ENCODE results near the gene ASGR1.
A peak's percentile ranks its signal among the peaks of the same experiment; 100 is the strongest.

The ASGR1 gene

DNA sequence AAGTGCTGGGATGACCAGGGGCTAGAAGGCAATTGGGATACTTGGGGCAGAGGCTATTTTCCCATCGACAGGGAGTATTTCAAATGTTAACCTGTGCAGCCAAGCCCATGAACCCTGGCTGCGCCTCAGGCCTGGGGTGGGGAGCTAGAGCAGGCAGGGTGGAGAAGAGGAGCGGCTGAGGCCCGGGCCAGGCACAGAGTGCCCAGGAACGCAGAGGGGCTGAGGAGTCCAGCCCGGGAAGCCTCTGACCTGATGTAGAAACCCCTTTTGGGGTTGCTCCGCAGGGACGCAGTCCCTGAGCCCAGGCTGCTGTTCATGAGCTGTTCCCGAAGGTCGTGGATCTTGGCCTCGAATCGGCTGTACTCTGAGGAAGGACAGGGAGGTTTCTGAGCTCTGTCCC lies 16.8 kb upstream of the ASGR1 start:
- H3K79me1 ChIP-seq (ENCODE audit: low read length), result no peaks in the 10 kb centered on the region
- H3K27ac ChIP-seq (ENCODE audit: low read depth, low read length), result no peak overlapping the region
- peaks cover 8% of the 10 kb centered on the region for H3K36me3 ChIP-seq (ENCODE audit: control insufficient read depth, insufficient read depth, low read length)
- no peak overlapping the region for H3K18ac ChIP-seq (ENCODE audit: low read length)
- H2AK5ac ChIP-seq (ENCODE audit: low read length), result no peak overlapping the region
- H2BK15ac ChIP-seq (replicated peaks; ENCODE audit: low read depth), result no peak overlapping the region
- no peak overlapping the region for H3K4ac ChIP-seq (ENCODE audit: low read depth, low read length)
- H4K8ac ChIP-seq (ENCODE audit: low read depth, low read length), result no peak overlapping the region
- H3K9ac ChIP-seq (ENCODE audit: low read length), result no peak overlapping the region
- H2BK5ac ChIP-seq (ENCODE audit: low read length), result no peak overlapping the region
- H3K27me3 ChIP-seq (ENCODE audit: insufficient read depth, low read length, poor library complexity), result no peaks in the 10 kb centered on the region
- H3K4me1 ChIP-seq (ENCODE audit: control insufficient read depth, low read depth, low read length), result no peaks in the 10 kb centered on the region
- no peak overlapping the region for H3K23ac ChIP-seq (ENCODE audit: low read length)
- no CpG with 5 or more reads among the region's 12 CpGs for WGBS (ENCODE audit: extremely low coverage, insufficient coverage, low lambda C conversion rate)
- H3K79me2 ChIP-seq (ENCODE audit: control insufficient read depth, insufficient read depth, low read length), result no peaks in the 10 kb centered on the region
- no peak overlapping the region for H4K5ac ChIP-seq (ENCODE audit: low read length)
- DNase-seq, result no peak
- no peak overlapping the region for H3K56ac ChIP-seq (ENCODE audit: low read length)
- no peak overlapping the region for H2BK120ac ChIP-seq (ENCODE audit: low read depth, low read length)
- H3K4me3 ChIP-seq (ENCODE audit: low read length), result no peak overlapping the region
- H3K4me2 ChIP-seq (ENCODE audit: low read length), result no peak overlapping the region

DNA sequence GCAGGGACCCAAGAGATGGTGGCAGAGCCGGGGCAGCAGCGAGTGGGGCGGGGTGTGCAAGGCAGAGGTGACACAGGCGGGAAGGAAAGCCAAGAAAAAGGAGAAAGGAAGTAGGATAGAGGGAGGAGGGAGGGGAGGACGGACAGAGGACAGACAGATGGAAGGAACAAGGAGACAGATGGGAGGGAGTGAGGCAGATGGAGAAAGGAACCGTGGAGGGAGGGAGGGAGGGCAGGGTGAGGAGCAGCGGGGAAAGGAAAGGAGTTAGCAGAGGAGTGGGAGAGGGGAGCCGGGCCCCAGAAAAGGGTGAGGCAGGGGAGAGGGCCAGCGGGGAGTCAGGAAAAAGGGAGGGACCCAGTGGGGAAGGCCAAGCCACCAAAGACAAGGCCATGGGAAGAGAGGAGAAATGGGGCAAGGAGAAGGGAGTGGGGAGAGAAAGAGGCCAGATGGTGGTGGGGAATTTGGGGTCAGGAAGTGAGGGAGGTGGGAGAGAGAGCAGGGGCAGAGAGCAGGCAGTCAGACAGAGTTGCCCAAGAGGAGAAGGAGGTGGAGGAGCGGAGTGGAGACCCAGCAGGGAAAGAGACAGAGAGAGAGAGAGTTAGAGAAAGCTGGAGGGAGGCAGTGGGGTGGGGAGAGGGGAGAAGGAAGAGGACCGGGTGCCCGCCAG lies 13.2 kb upstream of the ASGR1 start:
- Histone ChIP-seq H3K27ac (ENCODE audit: low read depth, low read length) (no peak overlapping the region), H3K9ac (ENCODE audit: low read length) (no peak overlapping the region), H3K4me3 (ENCODE audit: low read length) (no peak overlapping the region), H4K8ac (ENCODE audit: low read depth, low read length) (no peak overlapping the region), H3K56ac (ENCODE audit: low read length) (no peak overlapping the region), H3K23ac (ENCODE audit: low read length) (no peak overlapping the region), H3K36me3 (ENCODE audit: control insufficient read depth, insufficient read depth, low read length) (peaks cover 5% of the 10 kb centered on the region), H4K5ac (ENCODE audit: low read length) (no peak overlapping the region), H3K79me2 (ENCODE audit: control insufficient read depth, insufficient read depth, low read length) (no peaks in the 10 kb centered on the region), H3K27me3 (ENCODE audit: insufficient read depth, low read length, poor library complexity) (no peaks in the 10 kb centered on the region), H2AK5ac (ENCODE audit: low read length) (no peak overlapping the region), H2BK5ac (ENCODE audit: low read length) (no peak overlapping the region), H2BK120ac (ENCODE audit: low read depth, low read length) (no peak overlapping the region), H3K4ac (ENCODE audit: low read depth, low read length) (no peak overlapping the region), H3K79me1 (ENCODE audit: low read length) (no peaks in the 10 kb centered on the region), H2BK15ac (replicated peaks; ENCODE audit: low read depth) (no peak overlapping the region), H3K4me1 (ENCODE audit: control insufficient read depth, low read depth, low read length) (no peaks in the 10 kb centered on the region), H3K4me2 (ENCODE audit: low read length) (no peak overlapping the region), H3K18ac (ENCODE audit: low read length) (no peak overlapping the region)
- no CpG with 5 or more reads among the region's 12 CpGs for WGBS (ENCODE audit: extremely low coverage, insufficient coverage, low lambda C conversion rate)
- no peak for DNase-seq

DNA sequence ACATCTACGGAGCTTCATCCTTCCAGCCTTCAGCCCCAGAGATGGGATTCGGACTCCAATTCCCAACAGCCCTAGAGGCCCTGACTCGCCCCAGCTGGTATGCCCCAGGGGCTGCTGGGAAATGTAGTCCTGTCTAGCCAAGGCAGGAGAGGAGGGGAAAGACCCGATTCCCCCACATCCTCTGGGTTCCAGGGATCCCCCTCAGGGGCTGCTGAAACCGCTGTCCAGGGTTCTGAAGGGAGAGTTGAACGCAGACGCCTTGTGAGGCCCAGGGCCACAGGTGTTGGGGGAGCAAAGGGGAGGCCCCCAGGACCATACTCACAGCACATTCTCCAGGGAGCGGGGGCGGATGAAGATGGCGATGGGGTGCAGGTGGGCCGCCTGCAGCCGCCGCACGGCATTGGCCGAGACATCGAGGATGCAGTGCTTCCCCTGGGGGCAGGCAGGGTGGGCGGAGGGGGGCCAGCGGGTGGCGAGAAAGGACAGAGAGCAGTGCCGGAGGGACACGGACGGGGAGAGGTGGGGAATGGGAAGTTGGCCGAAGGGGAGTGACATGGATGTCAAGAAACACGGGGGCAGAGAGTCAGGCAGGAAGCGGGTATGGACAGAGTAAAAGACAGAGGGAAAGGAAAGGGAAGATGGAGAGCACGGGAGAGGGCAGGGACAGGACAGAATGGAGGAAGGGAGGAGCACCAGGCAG lies 12.6 kb upstream of the ASGR1 start:
- Histone ChIP-seq H3K56ac (ENCODE audit: low read length) (no peak overlapping the region), H4K8ac (ENCODE audit: low read depth, low read length) (no peak overlapping the region), H3K4me1 (ENCODE audit: control insufficient read depth, low read depth, low read length) (no peaks in the 10 kb centered on the region), H3K23ac (ENCODE audit: low read length) (no peak overlapping the region), H3K9ac (ENCODE audit: low read length) (no peak overlapping the region), H3K36me3 (ENCODE audit: control insufficient read depth, insufficient read depth, low read length) (peaks cover 5% of the 10 kb centered on the region), H3K4me2 (ENCODE audit: low read length) (no peak overlapping the region), H3K79me1 (ENCODE audit: low read length) (no peaks in the 10 kb centered on the region), H3K18ac (ENCODE audit: low read length) (no peak overlapping the region), H3K27me3 (ENCODE audit: insufficient read depth, low read length, poor library complexity) (no peaks in the 10 kb centered on the region), H3K4ac (ENCODE audit: low read depth, low read length) (no peak overlapping the region), H2BK5ac (ENCODE audit: low read length) (no peak overlapping the region), H4K5ac (ENCODE audit: low read length) (no peak overlapping the region), H3K79me2 (ENCODE audit: control insufficient read depth, insufficient read depth, low read length) (no peaks in the 10 kb centered on the region), H2AK5ac (ENCODE audit: low read length) (no peak overlapping the region), H2BK15ac (replicated peaks; ENCODE audit: low read depth) (no peak overlapping the region), H2BK120ac (ENCODE audit: low read depth, low read length) (no peak overlapping the region), H3K27ac (ENCODE audit: low read depth, low read length) (no peak overlapping the region), H3K4me3 (ENCODE audit: low read length) (no peak overlapping the region)
- no CpG with 5 or more reads among the region's 26 CpGs for WGBS (ENCODE audit: extremely low coverage, insufficient coverage, low lambda C conversion rate)
- DNase-seq, result peak; percentile 79

DNA sequence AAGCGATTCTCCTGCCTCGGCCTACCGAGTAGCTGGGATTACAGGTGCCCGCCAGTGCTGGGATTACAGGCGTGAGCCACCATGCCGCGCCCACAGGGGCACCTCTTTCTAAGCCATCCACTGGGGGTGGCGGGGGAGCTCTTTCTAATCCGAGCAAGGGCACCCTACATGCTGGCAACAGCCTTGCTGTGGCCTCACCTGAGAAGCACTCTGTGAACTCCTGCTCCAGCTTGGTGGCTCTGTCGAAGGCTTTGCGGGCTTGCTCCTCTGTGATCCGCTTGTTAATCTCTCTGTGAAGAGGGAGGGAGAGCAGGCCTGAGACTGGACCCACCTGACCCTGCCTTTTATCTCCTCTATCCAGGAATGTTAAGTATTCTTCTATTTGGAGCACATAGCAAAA lies 11.9 kb upstream of the ASGR1 start:
- no peak overlapping the region for H3K4me2 ChIP-seq (ENCODE audit: low read length)
- no peak overlapping the region for H3K56ac ChIP-seq (ENCODE audit: low read length)
- peaks cover 2% of the 10 kb centered on the region for H3K36me3 ChIP-seq (ENCODE audit: control insufficient read depth, insufficient read depth, low read length)
- no peak overlapping the region for H3K9ac ChIP-seq (ENCODE audit: low read length)
- H2BK120ac ChIP-seq (ENCODE audit: low read depth, low read length), result no peak overlapping the region
- H4K5ac ChIP-seq (ENCODE audit: low read length), result no peak overlapping the region
- H3K27ac ChIP-seq (ENCODE audit: low read depth, low read length), result no peak overlapping the region
- H2BK15ac ChIP-seq (replicated peaks; ENCODE audit: low read depth), result no peak overlapping the region
- no peaks in the 10 kb centered on the region for H3K79me1 ChIP-seq (ENCODE audit: low read length)
- no peaks in the 10 kb centered on the region for H3K4me1 ChIP-seq (ENCODE audit: control insufficient read depth, low read depth, low read length)
- no peaks in the 10 kb centered on the region for H3K27me3 ChIP-seq (ENCODE audit: insufficient read depth, low read length, poor library complexity)
- no peak overlapping the region for H4K8ac ChIP-seq (ENCODE audit: low read depth, low read length)
- DNase-seq, result no peak
- H3K4ac ChIP-seq (ENCODE audit: low read depth, low read length), result no peak overlapping the region
- WGBS (ENCODE audit: extremely low coverage, insufficient coverage, low lambda C conversion rate), result no CpG with 5 or more reads among the region's 12 CpGs
- H2AK5ac ChIP-seq (ENCODE audit: low read length), result no peak overlapping the region
- no peak overlapping the region for H3K4me3 ChIP-seq (ENCODE audit: low read length)
- no peak overlapping the region for H3K23ac ChIP-seq (ENCODE audit: low read length)
- H3K18ac ChIP-seq (ENCODE audit: low read length), result no peak overlapping the region
- H3K79me2 ChIP-seq (ENCODE audit: control insufficient read depth, insufficient read depth, low read length), result no peaks in the 10 kb centered on the region
- H2BK5ac ChIP-seq (ENCODE audit: low read length), result no peak overlapping the region

DNA sequence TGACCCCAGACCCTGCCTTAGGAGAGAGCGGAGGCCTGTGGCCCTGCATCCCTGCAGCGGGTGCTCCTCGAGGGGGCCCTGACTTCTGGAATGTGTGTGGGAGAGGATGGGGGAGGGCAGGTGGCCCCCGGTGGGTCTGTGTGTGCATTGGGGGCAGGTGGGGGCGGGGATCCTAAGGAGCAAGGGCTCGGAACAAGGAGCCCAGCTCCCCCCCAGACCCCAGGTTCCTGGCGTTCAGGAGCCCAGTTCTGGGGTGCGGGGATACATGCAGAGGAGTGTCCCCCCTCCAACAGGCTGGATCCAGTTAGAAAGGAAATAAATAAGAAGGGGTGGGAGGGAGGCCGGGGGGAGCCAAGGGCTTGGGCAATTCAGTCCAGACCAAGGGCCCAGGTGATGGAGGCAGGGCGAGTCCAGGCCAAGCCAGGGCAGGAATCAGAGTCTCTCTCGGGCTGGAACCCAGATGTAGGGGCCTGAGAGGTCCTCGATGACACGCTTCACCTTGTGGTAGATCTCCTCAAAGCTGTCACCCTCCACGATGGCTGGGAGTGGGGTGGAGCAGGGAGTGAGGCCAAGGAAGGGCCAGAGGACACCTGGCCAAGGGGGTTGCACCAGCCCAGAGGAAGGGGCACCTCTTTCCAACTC lies 11.2 kb upstream of the ASGR1 start:
- Histone ChIP-seq H2AK5ac (ENCODE audit: low read length) (no peak overlapping the region), H3K9ac (ENCODE audit: low read length) (no peak overlapping the region), H3K4me1 (ENCODE audit: control insufficient read depth, low read depth, low read length) (no peaks in the 10 kb centered on the region), H4K5ac (ENCODE audit: low read length) (no peak overlapping the region), H3K18ac (ENCODE audit: low read length) (no peak overlapping the region), H2BK120ac (ENCODE audit: low read depth, low read length) (no peak overlapping the region), H4K8ac (ENCODE audit: low read depth, low read length) (no peak overlapping the region), H3K27me3 (ENCODE audit: insufficient read depth, low read length, poor library complexity) (no peaks in the 10 kb centered on the region), H3K4ac (ENCODE audit: low read depth, low read length) (no peak overlapping the region), H3K23ac (ENCODE audit: low read length) (no peak overlapping the region), H3K79me1 (ENCODE audit: low read length) (no peaks in the 10 kb centered on the region), H3K4me3 (ENCODE audit: low read length) (no peak overlapping the region), H3K27ac (ENCODE audit: low read depth, low read length) (no peak overlapping the region), H3K79me2 (ENCODE audit: control insufficient read depth, insufficient read depth, low read length) (no peaks in the 10 kb centered on the region), H3K4me2 (ENCODE audit: low read length) (no peak overlapping the region), H2BK5ac (ENCODE audit: low read length) (no peak overlapping the region), H2BK15ac (replicated peaks; ENCODE audit: low read depth) (no peak overlapping the region), H3K56ac (ENCODE audit: low read length) (no peak overlapping the region), H3K36me3 (ENCODE audit: control insufficient read depth, insufficient read depth, low read length) (peaks cover 2% of the 10 kb centered on the region)
- no peak for DNase-seq
- no CpG with 5 or more reads among the region's 14 CpGs for WGBS (ENCODE audit: extremely low coverage, insufficient coverage, low lambda C conversion rate)
